ENCODE data around the gene KLHDC9.
A peak's percentile ranks its signal among the peaks of the same experiment; 100 is the strongest.
"Not testable (repeated sequence)": the region's sequence is repeated elsewhere in the genome, so short reads cannot be mapped to it uniquely, and the experiment has no call there.

KLHDC9 gene

GRCh38 chr1:161096015-161096414 lies 2.1 kb upstream of the KLHDC9 start:
- DNase-seq (ENCODE audit: low spot score): no peak

GRCh38 chr1:161096530-161096929 lies 1.6 kb upstream of the KLHDC9 start:
- no peak for DNase-seq (ENCODE audit: low spot score)

GRCh38 chr1:161099090-161099802 lies 1.1 kb downstream of the KLHDC9 start:
- no peak for DNase-seq (ENCODE audit: low spot score)

GRCh38 chr1:161100556-161100955 lies 2.4 kb downstream of the KLHDC9 start:
- DNase-seq (ENCODE audit: low spot score): no peak

GRCh38 chr1:161106431-161106830 lies 8.3 kb downstream of the KLHDC9 start:
- DNase-seq (ENCODE audit: low spot score): no peak

GRCh38 chr1:161111117-161111516 lies 13.0 kb downstream of the KLHDC9 start:
- DNase-seq (ENCODE audit: low spot score): no peak

- DNase-seq (ENCODE audit: low spot score): no peak
Observed at GRCh38 chr1:161111527-161111926, 13.4 kb downstream of the KLHDC9 start.

- DNase-seq (ENCODE audit: low spot score): no peak
Observed at GRCh38 chr1:161113915-161114314, 15.8 kb downstream of the KLHDC9 start.

GRCh38 chr1:161114556-161114955 lies 16.4 kb downstream of the KLHDC9 start:
- DNase-seq (ENCODE audit: low spot score): no peak

GRCh38 chr1:161115132-161115711 lies 17.1 kb downstream of the KLHDC9 start:
- no peak for DNase-seq (ENCODE audit: low spot score)

- DNase-seq (ENCODE audit: low spot score): not testable (repeated sequence)
Observed at GRCh38 chr1:161115961-161116360, 17.8 kb downstream of the KLHDC9 start.

- DNase-seq (ENCODE audit: low spot score): peak; percentile 92
Observed at GRCh38 chr1:161117759-161118581, 19.8 kb downstream of the KLHDC9 start, which contains the start of the genes NIT1 and PFDN2. Gene NIT1 (plus strand): TSS chr1:161118105. CDS start chr1:161118177, 72 bp downstream. Gene PFDN2 (minus strand): TSS chr1:161118037. CDS start chr1:161118026, 11 bp downstream.

- DNase-seq (ENCODE audit: low spot score): peak; percentile 80
Observed at GRCh38 chr1:161119092-161119903, 21.1 kb downstream of the KLHDC9 start.

GRCh38 chr1:161121042-161121650 lies 23.0 kb downstream of the KLHDC9 start:
- no peak for DNase-seq (ENCODE audit: low spot score)

GRCh38 chr1:161121834-161122233 lies 23.7 kb downstream of the KLHDC9 start:
- DNase-seq (ENCODE audit: low spot score): no peak

- no peak for DNase-seq (ENCODE audit: low spot score)
Observed at GRCh38 chr1:161122967-161123366, 24.8 kb downstream of the KLHDC9 start.

- no peak for DNase-seq (ENCODE audit: low spot score)
Observed at GRCh38 chr1:161127649-161128048, 29.5 kb downstream of the KLHDC9 start.

GRCh38 chr1:161128591-161129420 lies 30.6 kb downstream of the KLHDC9 start:
- no peak for DNase-seq (ENCODE audit: low spot score)

- DNase-seq (ENCODE audit: low spot score): no peak
Observed at GRCh38 chr1:161130266-161130665, 32.1 kb downstream of the KLHDC9 start.
